ENCODE measurements around the gene AFF3. TPM values are rescaled to one million over a fixed set of nuclear protein-coding genes. Genes with fewer than 3 reads are reported as not detected.

AFF3 gene
- total and polyA plus RNA-seq, 2 of the 13 experiments (the other 11 are each of a cell fraction or from before 2014, with no cell fraction given): not detected

- in situ Hi-C loops (cut with HindIII; ENCODE audit: extremely low pct_ligation_motif_present, low pct_unique_long_range_greater_than_20kb) (loop anchor here (5.0 kb wide), 1 partner anchor 54 kb away; no protein-coding TSS in a partner anchor), intact Hi-C loops (cut with micrococcal nuclease; ENCODE audit: unreplicated experiment) (no loop called here)
- 36% methylated on average over 6 of the region's 6 CpGs for WGBS (ENCODE audit: low lambda C conversion rate)
- TF ChIP-seq CEBPB (IDR thresholded peaks at IDR 0.05; ENCODE audit: borderline replicate concordance, low read depth, low read length): no peak
- TF ChIP-seq KMT2B (CRISPR knock-in tag; IDR thresholded peaks at IDR 0.05): no peak
- TF ChIP-seq ZNF776 (CRISPR knock-in tag; IDR thresholded peaks at IDR 0.05): no peak
- no peak for TF ChIP-seq ZKSCAN5 (CRISPR knock-in tag; IDR thresholded peaks at IDR 0.05)
- no peak for TF ChIP-seq NR2C2 (CRISPR knock-in tag; IDR thresholded peaks at IDR 0.05; ENCODE audit: borderline replicate concordance)
- TF ChIP-seq HOXD1 (CRISPR knock-in tag; IDR thresholded peaks at IDR 0.05): no peak
- TF ChIP-seq ZBTB10 (CRISPR knock-in tag; IDR thresholded peaks at IDR 0.05; ENCODE audit: borderline replicate concordance): no peak
- no peak for TF ChIP-seq DMAP1 (CRISPR knock-in tag; IDR thresholded peaks at IDR 0.05)
- no peak for TF ChIP-seq ARID3A (IDR thresholded peaks at IDR 0.05; ENCODE audit: low read depth, low read length)
- TF ChIP-seq ZNF256 (CRISPR knock-in tag; conservative IDR thresholded peaks at IDR 0.05): no peak
- TF ChIP-seq CSRNP1 (CRISPR knock-in tag; IDR thresholded peaks at IDR 0.05): no peak
- TF ChIP-seq ZBTB46 (CRISPR knock-in tag; IDR thresholded peaks at IDR 0.05; ENCODE audit: borderline replicate concordance): no peak
- no peak for TF ChIP-seq TFAP4 (IDR thresholded peaks at IDR 0.05; ENCODE audit: borderline replicate concordance, low read depth)
- TF ChIP-seq FIP1L1 (IDR thresholded peaks at IDR 0.05; ENCODE audit: borderline replicate concordance, insufficient read depth, low read depth, low read length): no peak
- no peak for TF ChIP-seq MTA1 (CRISPR knock-in tag; IDR thresholded peaks at IDR 0.05; ENCODE audit: borderline replicate concordance)
- no peak for TF ChIP-seq NR2F1 (CRISPR knock-in tag; IDR thresholded peaks at IDR 0.05)
- no peak overlapping the region for H2AFZ ChIP-seq (ENCODE audit: low read length)
- DNase-seq (ENCODE audit: low spot score) (no peak), ATAC-seq (no peak), FAIRE-seq (no peak)
- no peaks in the 10 kb centered on the region for H4K20me1 ChIP-seq (ENCODE audit: insufficient read depth, low read length)
- no peaks in the 10 kb centered on the region; a peak in 1 of 5 replicates for H3K27me3 ChIP-seq (ENCODE audit: control insufficient read depth in 1 of 2, insufficient read depth in 2 of 2, low read length in 2 of 2)
- H3K4me3 ChIP-seq (replicated peaks in 1 of 3; ENCODE audit: insufficient read depth in 1 of 3, low read depth in 2 of 3, low read length in 3 of 3): no peak overlapping the region
- no peaks in the 10 kb centered on the region for H3K79me2 ChIP-seq (ENCODE audit: insufficient read depth, low read length)
- no peaks in the 10 kb centered on the region for H3K36me3 ChIP-seq (replicated peaks in 1 of 2; ENCODE audit: control insufficient read depth in 1 of 2, insufficient read depth in 2 of 2, low read length in 2 of 2)
- H3K4me2 ChIP-seq (ENCODE audit: low read depth, low read length): no peak overlapping the region
- H3K9ac ChIP-seq (ENCODE audit: insufficient read depth, low read depth, low read length): no peak overlapping the region
- POLR2A ChIA-PET: no interaction called here
- BruUV-seq (replicated peaks): no TSS peak
- no peak overlapping the region for H3K27ac ChIP-seq (ENCODE audit: extremely low read length, insufficient read depth, low read length)
- H3K4me1 ChIP-seq (ENCODE audit: insufficient read depth, low read length): no peaks in the 10 kb centered on the region
- CTCF ChIA-PET (ENCODE audit: low intra/inter-chr PET ratio, low total read pairs): no interaction called here
- H3K9me3 ChIP-seq (ENCODE audit: low read length): no peaks in the 10 kb centered on the region
Measured at GRCh38 chr2:99611786-99612185, 530.6 kb downstream of the AFF3 start.

All from HepG2 (cell line).